Breast epithelium (tissue), 4 donors: ENCODE results near the gene DEFB110. TPM values are rescaled to one million over a fixed set of nuclear protein-coding genes. Genes with fewer than 3 reads are reported as not detected.

Source experiments
- DNase-seq, 2 donors: peaks; one replicate each; pipeline ENCODE4 v3.0.0-alpha.2; 2019; ENCODE audit warnings: low spot score in 2 of 2
- H3K27ac ChIP-seq, 2 donors: fragments of 200-600 bp; sonication (generic) in 1 of 2; one replicate each; pipeline ENCODE4 v1.5.1; 2016 to 2019; ENCODE audit warnings: mild to moderate bottlenecking in 1 of 2
- H3K27me3 ChIP-seq, 2 donors: fragments of 200-600 bp; sonication (generic) in 1 of 2; one replicate each; pipeline versions ENCODE4 v1.5.1 to v1.6.0; 2017 to 2019; ENCODE audit warnings: control low read depth in 1 of 2, mild to moderate bottlenecking in 1 of 2
- H3K36me3 ChIP-seq: fragments of 200-600 bp; one replicate; pipeline ENCODE4 v1.5.1; 2019
- H3K4me1 ChIP-seq, 2 donors: fragments of 200-600 bp; sonication (generic); one replicate each; pipeline ENCODE4 v1.5.1; 2016 to 2019; ENCODE audit warnings: control low read depth in 1 of 2
- H3K4me3 ChIP-seq, 3 donors: fragments of 200-600 bp; sonication (generic); 1 replicate in 2 of 3; 2 replicates in 1 of 3; pipeline ENCODE4 v1.5.1; 2016 to 2019; ENCODE audit warnings: mild to moderate bottlenecking in 3 of 3, moderate library complexity in 2 of 3
- H3K9me3 ChIP-seq, 2 donors: fragments of 200-600 bp; sonication (generic) in 1 of 2; one replicate each; pipeline ENCODE4 v1.5.1; 2016 to 2019; ENCODE audit warnings: control low read depth in 1 of 2
- CTCF ChIP-seq, 3 donors: fragments of 450-650 bp; IDR thresholded peaks; one replicate each; pipeline ENCODE4 v1.5.1; 2016 to 2017; ENCODE audit warnings: antibody characterized with exemption in 3 of 3, mild to moderate bottlenecking in 3 of 3, moderate library complexity in 3 of 3
- POLR2A ChIP-seq: fragments of 450-650 bp; IDR thresholded peaks from one replicate; pipeline ENCODE4 v1.6.1; 2016; ENCODE audit warnings: antibody characterized with exemption, mild to moderate bottlenecking, moderate library complexity
- POLR2AphosphoS5 ChIP-seq, 3 donors: sonication (generic); formaldehyde crosslinking; IDR thresholded peaks; one replicate each; pipeline ENCODE4 v1.6.1; 2017; ENCODE audit warnings: antibody characterized with exemption in 3 of 3
- intact Hi-C: fragments of 100-400 bp; cut with DNase I; formaldehyde crosslinking; loops from one replicate; pipeline ENCODE4 v1.15.1; 2023; ENCODE audit warnings: low total_unique reads
- total RNA-seq, 3 donors: library from RNA; depleted of rRNA; stranded (reverse); fragments of >200 nt; gene quantifications; one replicate each; pipeline ENCODE4 v1.1.0, GENCODE V29; 2016

The DEFB110 gene
- total RNA-seq, 3 donors from 2014 or later: not detected

GRCh38 chr6:50003139-50003538, 18.7 kb downstream of the DEFB110 start:
- H3K27me3 ChIP-seq: no peaks in the 10 kb centered on the region
- no peaks in the 10 kb centered on the region for H3K4me1 ChIP-seq
- intact Hi-C loops: no loop called here
- no peaks in the 10 kb centered on the region for H3K36me3 ChIP-seq
- no peak overlapping the region for H3K4me3 ChIP-seq
- TF ChIP-seq CTCF (IDR thresholded peaks at IDR 0.05) (no peak), POLR2AphosphoS5 (IDR thresholded peaks at IDR 0.05) (no peak), POLR2A (no peak)
- DNase-seq: no peak
- H3K9me3 ChIP-seq: no peaks in the 10 kb centered on the region
- no peak overlapping the region for H3K27ac ChIP-seq

- Histone ChIP-seq H3K9me3 (no peaks in the 10 kb centered on the region), H3K27ac (no peak overlapping the region), H3K36me3 (no peaks in the 10 kb centered on the region), H3K27me3 (no peaks in the 10 kb centered on the region), H3K4me3 (no peak overlapping the region), H3K4me1 (no peaks in the 10 kb centered on the region)
- TF ChIP-seq POLR2A (no peak), CTCF (IDR thresholded peaks at IDR 0.05) (no peak), POLR2AphosphoS5 (IDR thresholded peaks at IDR 0.05) (no peak)
- no peak for DNase-seq
- intact Hi-C loops: no loop called here
Measured at GRCh38 chr6:49995278-49995677, 26.5 kb downstream of the DEFB110 start.

- Histone ChIP-seq H3K36me3 (no peaks in the 10 kb centered on the region), H3K27me3 (no peaks in the 10 kb centered on the region), H3K4me1 (no peaks in the 10 kb centered on the region), H3K27ac (no peak overlapping the region), H3K4me3 (no peak overlapping the region), H3K9me3 (no peaks in the 10 kb centered on the region)
- no peak for DNase-seq
- TF ChIP-seq POLR2A (no peak), POLR2AphosphoS5 (IDR thresholded peaks at IDR 0.05) (no peak), CTCF (IDR thresholded peaks at IDR 0.05) (no peak)
- intact Hi-C loops: no loop called here
Measured at GRCh38 chr6:49988900-49989299, 32.9 kb downstream of the DEFB110 start.

- intact Hi-C loops: no loop called here
- Histone ChIP-seq H3K4me1 (no peaks in the 10 kb centered on the region), H3K9me3 (no peaks in the 10 kb centered on the region), H3K27ac (no peak overlapping the region), H3K27me3 (no peaks in the 10 kb centered on the region), H3K36me3 (no peaks in the 10 kb centered on the region), H3K4me3 (no peak overlapping the region)
- no peak for TF ChIP-seq CTCF (IDR thresholded peaks at IDR 0.05)
- TF ChIP-seq POLR2A: no peak
- TF ChIP-seq POLR2AphosphoS5 (IDR thresholded peaks at IDR 0.05): no peak
- DNase-seq: no peak
Measured at GRCh38 chr6:49987749-49988148, 34.0 kb downstream of the DEFB110 start.

GRCh38 chr6:49986551-49986950, 35.2 kb downstream of the DEFB110 start:
- TF ChIP-seq CTCF (IDR thresholded peaks at IDR 0.05): no peak
- no peak for TF ChIP-seq POLR2AphosphoS5 (IDR thresholded peaks at IDR 0.05)
- TF ChIP-seq POLR2A: no peak
- no peak overlapping the region for H3K27ac ChIP-seq
- no peaks in the 10 kb centered on the region for H3K27me3 ChIP-seq
- H3K36me3 ChIP-seq: no peaks in the 10 kb centered on the region
- intact Hi-C loops: no loop called here
- DNase-seq: no peak
- no peak overlapping the region for H3K4me3 ChIP-seq
- H3K9me3 ChIP-seq: no peaks in the 10 kb centered on the region
- H3K4me1 ChIP-seq: no peaks in the 10 kb centered on the region
